ENCODE results near the gene SIRPA. TPM values are rescaled to one million over a fixed set of nuclear protein-coding genes. Genes with fewer than 3 reads are reported as not detected.

The SIRPA gene
- total and polyA plus RNA-seq, 12 donors, result 9.7 to 45.8 (median 24.8) TPM

DNA sequence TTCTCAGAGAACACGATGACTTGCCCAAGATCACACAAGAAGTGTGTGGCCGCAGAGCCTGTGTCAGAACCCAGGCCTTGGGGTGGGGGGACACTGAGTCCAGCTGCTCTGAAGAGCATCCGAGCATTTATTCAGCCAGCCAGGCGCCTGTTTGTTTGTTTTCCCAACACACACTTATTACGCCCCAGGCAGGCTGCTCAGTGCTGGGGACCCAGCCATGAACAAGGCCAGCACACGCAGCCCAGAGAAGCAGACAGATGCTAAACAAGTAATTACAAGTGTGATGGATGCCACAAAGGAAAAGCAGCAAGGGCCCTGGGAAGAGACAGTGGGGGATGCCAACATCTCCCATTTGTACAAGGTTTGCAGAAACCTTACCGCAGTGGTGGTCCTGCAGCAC, 19.4 kb upstream of the SIRPA start:
- ATAC-seq (no peak), DNase-seq (no peak)
- Histone ChIP-seq H3K9me3 (peaks cover 0 to 5% (median 0%) of the 10 kb centered on the region in 11 donors), H3K4me3 (no peak overlapping the region), H3K27ac (no peak overlapping the region), H3K36me3 (no peaks in the 10 kb centered on the region), H3K27me3 (peaks cover 0 to 5% (median 0%) of the 10 kb centered on the region in 7 donors), H3K4me1 (peaks cover 0 to 42% (median under 1%) of the 10 kb centered on the region in 9 donors)
- TF ChIP-seq CTCF (IDR thresholded peaks at IDR 0.05), result no peak
- intact Hi-C loops (cut with DNase I), result no loop called here
- WGBS, 2 donors, result 79 to 80% methylated on average over 7 of the region's 7 CpGs

GRCh38 chr20:1876217-1876921, 18.8 kb upstream of the SIRPA start:
- TF ChIP-seq CTCF (IDR thresholded peaks at IDR 0.05), result no peak
- no peak for DNase-seq
- Histone ChIP-seq H3K9me3 (peaks cover 0 to 5% (median 0%) of the 10 kb centered on the region in 11 donors), H3K27ac (no peak overlapping the region), H3K4me3 (no peak overlapping the region), H3K4me1 (peaks cover 0 to 44% (median 6%) of the 10 kb centered on the region in 9 donors), H3K36me3 (no peaks in the 10 kb centered on the region), H3K27me3 (peaks cover 0 to 5% (median 0%) of the 10 kb centered on the region in 7 donors)
- WGBS, 2 donors, result 80 to 83% methylated on average over 6 of the region's 7 CpGs
- intact Hi-C loops (cut with DNase I), result no loop called here
- ATAC-seq, result no peak

- WGBS, 2 donors, result 71 to 76% methylated on average over 11 of the region's 11 CpGs
- Histone ChIP-seq H3K9me3 (peaks cover 0 to 5% (median 0%) of the 10 kb centered on the region in 11 donors), H3K36me3 (no peaks in the 10 kb centered on the region), H3K27ac (no peak overlapping the region), H3K27me3 (peaks cover 0 to 5% (median 0%) of the 10 kb centered on the region in 7 donors), H3K4me1 (peaks cover 0 to 42% (median 10%) of the 10 kb centered on the region in 9 donors), H3K4me3 (no peak overlapping the region)
- DNase-seq, result no peak
- intact Hi-C loops (cut with DNase I), result no loop called here
- peak in 3 of 8 donors; percentile 31 to 50 (median 39) for ATAC-seq
- no peak for TF ChIP-seq CTCF (IDR thresholded peaks at IDR 0.05)
Observed at GRCh38 chr20:1876975-1877608, 18.1 kb upstream of the SIRPA start.

DNA sequence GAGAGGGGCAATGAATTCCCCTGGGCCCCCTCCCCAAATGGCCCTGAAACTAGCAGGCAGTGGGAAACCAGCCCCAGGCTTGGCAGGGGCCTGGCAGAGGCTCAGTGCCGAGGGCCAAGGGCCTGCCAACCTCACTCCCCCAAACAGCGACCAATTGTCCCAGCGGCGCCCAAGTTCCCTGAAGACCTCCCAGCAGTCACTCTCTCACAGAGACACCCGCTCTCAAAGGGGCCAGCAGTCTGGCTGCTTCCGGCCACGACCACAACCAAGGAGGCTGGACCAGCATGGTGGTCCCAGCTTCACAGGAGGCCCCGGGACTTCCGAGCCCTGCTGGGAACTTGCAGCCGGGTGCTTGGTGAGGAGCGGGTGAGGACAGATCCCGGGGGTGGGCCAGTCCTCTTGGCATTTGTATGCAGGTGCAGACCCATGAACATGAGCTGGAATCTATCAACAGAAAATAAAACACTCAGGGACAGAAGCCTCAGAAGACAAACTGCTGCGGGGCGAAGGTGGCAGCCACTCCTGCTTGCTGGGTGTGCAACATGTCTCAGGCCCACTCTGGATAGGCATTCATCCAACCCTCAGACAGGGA, 17.5 kb upstream of the SIRPA start:
- intact Hi-C loops (cut with DNase I), result no loop called here
- no peak for ATAC-seq
- TF ChIP-seq CTCF (IDR thresholded peaks at IDR 0.05), result no peak
- Histone ChIP-seq H3K27ac (no peak overlapping the region), H3K4me1 (peaks cover 0 to 41% (median 10%) of the 10 kb centered on the region in 9 donors), H3K4me3 (no peak overlapping the region), H3K9me3 (peaks cover 0 to 4% (median 0%) of the 10 kb centered on the region in 11 donors), H3K36me3 (no peaks in the 10 kb centered on the region), H3K27me3 (peaks cover 0 to 5% (median 0%) of the 10 kb centered on the region in 7 donors)
- WGBS, 2 donors, result 89% methylated on average over 14 of the region's 14 CpGs
- DNase-seq, result no peak
